Measurements from ENCODE around the gene HOXC11.

DNA sequence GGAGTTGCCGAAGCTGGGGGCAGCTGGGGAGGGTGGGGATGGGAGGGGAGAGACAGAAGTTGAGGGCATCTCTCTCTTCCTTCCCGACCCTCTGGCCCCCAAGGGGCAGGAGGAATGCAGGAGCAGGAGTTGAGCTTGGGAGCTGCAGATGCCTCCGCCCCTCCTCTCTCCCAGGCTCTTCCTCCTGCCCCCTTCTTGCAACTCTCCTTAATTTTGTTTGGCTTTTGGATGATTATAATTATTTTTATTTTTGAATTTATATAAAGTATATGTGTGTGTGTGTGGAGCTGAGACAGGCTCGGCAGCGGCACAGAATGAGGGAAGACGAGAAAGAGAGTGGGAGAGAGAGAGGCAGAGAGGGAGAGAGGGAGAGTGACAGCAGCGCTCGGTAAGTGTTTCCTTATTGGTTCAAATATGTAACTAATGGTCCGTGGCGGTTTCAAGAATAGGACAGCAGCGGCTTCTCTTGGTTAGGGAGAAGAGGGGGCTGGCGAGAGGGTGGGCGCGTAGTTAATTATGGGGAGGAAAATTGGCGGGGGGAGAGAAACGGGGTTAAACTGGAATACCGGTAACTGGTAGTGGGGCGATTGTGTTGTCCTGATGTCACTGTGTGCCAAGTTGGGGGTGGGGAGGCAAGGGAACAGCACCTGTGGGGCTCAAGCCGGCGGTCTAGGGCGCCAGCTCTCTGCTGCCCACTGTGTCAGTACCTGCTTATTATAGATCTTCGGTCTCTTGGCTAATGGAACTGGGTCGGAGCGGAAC lies 44.3 kb downstream of the HOXC11 start:
- TF ChIP-seq, protein P1, sequence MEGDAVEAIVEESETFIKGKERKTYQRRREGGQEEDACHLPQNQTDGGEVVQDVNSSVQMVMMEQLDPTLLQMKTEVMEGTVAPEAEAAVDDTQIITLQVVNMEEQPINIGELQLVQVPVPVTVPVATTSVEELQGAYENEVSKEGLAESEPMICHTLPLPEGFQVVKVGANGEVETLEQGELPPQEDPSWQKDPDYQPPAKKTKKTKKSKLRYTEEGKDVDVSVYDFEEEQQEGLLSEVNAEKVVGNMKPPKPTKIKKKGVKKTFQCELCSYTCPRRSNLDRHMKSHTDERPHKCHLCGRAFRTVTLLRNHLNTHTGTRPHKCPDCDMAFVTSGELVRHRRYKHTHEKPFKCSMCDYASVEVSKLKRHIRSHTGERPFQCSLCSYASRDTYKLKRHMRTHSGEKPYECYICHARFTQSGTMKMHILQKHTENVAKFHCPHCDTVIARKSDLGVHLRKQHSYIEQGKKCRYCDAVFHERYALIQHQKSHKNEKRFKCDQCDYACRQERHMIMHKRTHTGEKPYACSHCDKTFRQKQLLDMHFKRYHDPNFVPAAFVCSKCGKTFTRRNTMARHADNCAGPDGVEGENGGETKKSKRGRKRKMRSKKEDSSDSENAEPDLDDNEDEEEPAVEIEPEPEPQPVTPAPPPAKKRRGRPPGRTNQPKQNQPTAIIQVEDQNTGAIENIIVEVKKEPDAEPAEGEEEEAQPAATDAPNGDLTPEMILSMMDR (IDR thresholded peaks at IDR 0.05; ENCODE audit: insufficient read depth, low read length): no peak
- no peak for TF ChIP-seq GABPA (IDR thresholded peaks at IDR 0.05; ENCODE audit: low read depth)
